Heart left ventricle (tissue), 13 donors: ENCODE data around the gene MTNR1B.
A peak's percentile ranks its signal among the peaks of the same experiment; 100 is the strongest.

Experiments used
- CTCF ChIP-seq, 12 donors: fragments of 200-600 bp; sonication (generic) in 4 of 12; IDR thresholded peaks; one replicate each; pipeline versions ENCODE4 v1.5.0 to v1.8.0; 2018 to 2022; ENCODE audit warnings: antibody characterized with exemption in 12 of 12, mild to moderate bottlenecking in 5 of 12
- POLR2A ChIP-seq, 2 donors: fragments of 450-650 bp; IDR thresholded peaks; one replicate each; pipeline ENCODE4 v1.6.1; 2017; ENCODE audit warnings: antibody characterized with exemption in 2 of 2, mild to moderate bottlenecking in 2 of 2, moderate library complexity in 2 of 2
- donor health status: ischemic (EF 13 %, LVEDD 7.1; RV severe dilation, severe dysfunction).
- donor health status: DM: no; HTN: yes; CAD: no.
- donor health status: DM: no; HTN: no; CAD: no.
- donor health status: ischemic (EF 25% LVEDD 6.9; RV normal size, moderate dysfunction).
- donor health status: ischemic (EF 25% LVEDD 5.7; RV mildly dilated, moderate dysfunction).
- donor health status: ischemic (EF 35%, LVEDD 5.7; RV mildly dilated, moderate dysfunction).
- donor health status: nonischemic (EF 11% LVEDD 7.7; RV severe dilation, severe dysfunction).
- donor health status: DM: yes; HTN: yes; CAD: no.
- donor health status: PGD.
- donor health status: ischemic (EF 29% LVEDD 5.4; RV normal size, mild dysfunction).
- donor health status: nonischemic (EF 23%, LVEDD 6.1; RV moderate dilation, normal function).

GRCh38 chr11:92941676-92942571, 27.5 kb upstream of the MTNR1B start:
- peak; percentile 30 to 64 (median 50) for TF ChIP-seq CTCF (IDR thresholded peaks at IDR 0.05)
- TF ChIP-seq POLR2A (IDR thresholded peaks at IDR 0.05), result no peak
